Measurements from ENCODE around the gene SCUBE3. TPM values are rescaled to one million over a fixed set of nuclear protein-coding genes. Genes with fewer than 3 reads are reported as not detected.

Gene SCUBE3
- total RNA-seq, 1 donor from 2014 or later: 0.26 TPM

DNA sequence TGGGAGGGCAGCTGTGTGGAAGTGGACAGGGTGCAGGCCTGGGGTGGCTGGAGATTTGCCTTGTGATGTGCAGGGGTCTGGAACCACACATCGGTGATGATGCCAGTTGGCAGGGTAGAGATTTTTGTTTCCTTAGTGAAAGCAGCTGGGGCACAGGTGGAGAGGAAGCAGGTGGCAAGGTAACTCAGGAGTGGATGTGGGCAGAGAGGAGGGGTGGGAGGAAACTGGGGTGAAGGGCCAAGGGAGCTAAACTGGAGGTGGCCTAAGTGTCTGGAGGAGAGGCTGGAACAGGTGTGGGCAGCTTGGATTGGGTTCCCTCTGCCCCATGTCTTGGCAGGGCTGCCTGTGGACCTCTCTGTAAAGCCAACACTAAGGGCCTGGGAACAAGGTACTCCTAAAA lies 4.7 kb upstream of the SCUBE3 start:
- no peak for DNase-seq (ENCODE audit: low read depth in 2 of 2)

DNA sequence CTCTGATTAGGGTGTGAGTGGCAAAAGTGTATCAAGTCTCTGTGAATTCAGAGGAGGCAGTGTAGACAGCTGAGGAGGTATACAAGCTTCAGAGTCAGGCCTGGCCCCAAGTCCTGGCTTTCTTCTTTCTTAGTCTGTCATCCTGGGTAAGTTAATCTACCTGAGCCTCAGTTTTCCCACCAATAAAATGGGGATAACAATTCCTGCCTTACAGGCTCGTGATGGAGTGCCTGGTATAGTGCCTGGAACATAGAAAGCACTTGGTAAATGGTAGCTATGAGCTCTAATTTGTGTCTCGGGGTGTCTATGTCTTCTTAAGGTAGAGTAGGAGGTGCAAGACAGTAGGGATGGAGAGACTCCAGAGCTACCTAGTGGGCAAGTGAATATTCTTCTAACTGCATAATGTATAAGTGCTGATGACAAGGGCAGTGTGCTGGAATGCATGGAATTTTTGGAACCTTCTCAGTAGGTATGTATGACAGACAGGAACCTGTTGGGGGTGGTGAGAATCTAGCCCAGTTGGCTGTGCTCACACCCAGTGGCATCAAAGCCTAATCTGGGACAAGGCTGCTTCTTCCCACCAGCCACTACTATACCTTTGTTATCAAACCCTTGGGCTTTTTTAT lies 4.0 kb upstream of the SCUBE3 start:
- DNase-seq (ENCODE audit: low read depth in 2 of 2): no peak

DNA sequence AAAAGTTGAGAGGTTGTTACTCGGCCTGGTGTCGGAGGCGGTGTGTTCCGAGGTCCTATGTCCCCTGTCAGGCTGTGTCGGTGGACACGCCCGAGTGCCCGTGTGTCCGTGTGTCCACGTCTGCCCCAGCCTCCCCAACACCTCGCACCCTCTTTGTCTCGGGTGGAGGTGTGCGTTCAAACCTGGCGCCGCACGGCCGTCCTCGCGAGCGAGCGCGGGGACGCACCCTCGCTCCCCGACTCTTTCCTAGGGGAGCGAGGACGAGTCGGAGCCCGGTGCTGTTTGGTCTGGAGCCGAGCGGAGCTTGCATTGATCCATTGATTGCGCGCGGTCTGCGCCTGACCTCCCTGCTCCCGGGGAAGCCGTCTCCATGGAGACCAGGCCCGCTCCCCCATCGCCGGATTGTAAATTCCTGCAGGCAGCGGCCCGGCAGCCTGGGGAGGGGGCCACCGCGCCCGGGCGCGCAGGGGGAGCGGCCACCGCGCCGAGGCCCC lies 411 bp upstream of the SCUBE3 start:
- no peak for DNase-seq (ENCODE audit: low read depth in 2 of 2)

GRCh38 chr6:35214869-35215664 lies 1.3 kb downstream of the SCUBE3 start:
- DNase-seq (ENCODE audit: low read depth in 2 of 2): no peak

DNA sequence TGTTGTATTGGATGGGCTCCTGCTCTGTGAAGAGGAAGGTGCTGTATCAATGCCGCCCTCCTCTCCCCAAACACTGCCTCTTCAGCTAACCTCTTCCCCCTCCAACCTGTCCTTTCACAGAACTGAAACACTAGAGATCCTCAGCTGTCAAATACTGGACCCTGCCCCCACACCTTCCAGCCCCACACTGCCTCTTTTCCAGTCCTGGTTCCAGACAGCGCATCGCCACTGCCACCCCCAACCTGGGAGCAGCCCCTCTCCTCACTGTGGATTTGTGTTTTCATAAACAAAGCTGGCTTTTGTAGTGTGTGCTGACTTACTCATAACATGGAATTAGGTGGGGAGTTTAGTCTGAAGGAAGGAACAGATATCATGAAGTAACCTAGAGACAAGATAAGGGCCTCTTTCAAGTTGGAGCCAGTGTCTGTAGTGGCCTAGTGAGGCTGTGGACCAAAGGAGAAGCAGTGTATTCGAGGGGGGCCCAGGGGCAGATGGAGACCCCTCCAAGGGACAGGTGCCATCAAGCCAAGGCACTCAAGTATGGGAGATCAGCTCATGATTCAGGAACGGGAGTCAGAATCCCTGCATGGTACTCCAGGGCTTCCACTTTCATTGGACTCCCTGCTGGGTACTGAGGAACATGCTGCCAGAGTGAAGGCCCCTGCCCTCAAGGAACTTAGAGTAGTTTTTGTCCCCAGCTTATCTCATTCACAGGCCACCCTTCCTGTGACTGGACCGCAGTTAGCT lies 2.1 kb downstream of the SCUBE3 start:
- DNase-seq (ENCODE audit: low read depth in 2 of 2): no peak

- no peak for DNase-seq (ENCODE audit: low read depth in 2 of 2)
Observed at GRCh38 chr6:35216412-35216732, 2.6 kb downstream of the SCUBE3 start.

DNA sequence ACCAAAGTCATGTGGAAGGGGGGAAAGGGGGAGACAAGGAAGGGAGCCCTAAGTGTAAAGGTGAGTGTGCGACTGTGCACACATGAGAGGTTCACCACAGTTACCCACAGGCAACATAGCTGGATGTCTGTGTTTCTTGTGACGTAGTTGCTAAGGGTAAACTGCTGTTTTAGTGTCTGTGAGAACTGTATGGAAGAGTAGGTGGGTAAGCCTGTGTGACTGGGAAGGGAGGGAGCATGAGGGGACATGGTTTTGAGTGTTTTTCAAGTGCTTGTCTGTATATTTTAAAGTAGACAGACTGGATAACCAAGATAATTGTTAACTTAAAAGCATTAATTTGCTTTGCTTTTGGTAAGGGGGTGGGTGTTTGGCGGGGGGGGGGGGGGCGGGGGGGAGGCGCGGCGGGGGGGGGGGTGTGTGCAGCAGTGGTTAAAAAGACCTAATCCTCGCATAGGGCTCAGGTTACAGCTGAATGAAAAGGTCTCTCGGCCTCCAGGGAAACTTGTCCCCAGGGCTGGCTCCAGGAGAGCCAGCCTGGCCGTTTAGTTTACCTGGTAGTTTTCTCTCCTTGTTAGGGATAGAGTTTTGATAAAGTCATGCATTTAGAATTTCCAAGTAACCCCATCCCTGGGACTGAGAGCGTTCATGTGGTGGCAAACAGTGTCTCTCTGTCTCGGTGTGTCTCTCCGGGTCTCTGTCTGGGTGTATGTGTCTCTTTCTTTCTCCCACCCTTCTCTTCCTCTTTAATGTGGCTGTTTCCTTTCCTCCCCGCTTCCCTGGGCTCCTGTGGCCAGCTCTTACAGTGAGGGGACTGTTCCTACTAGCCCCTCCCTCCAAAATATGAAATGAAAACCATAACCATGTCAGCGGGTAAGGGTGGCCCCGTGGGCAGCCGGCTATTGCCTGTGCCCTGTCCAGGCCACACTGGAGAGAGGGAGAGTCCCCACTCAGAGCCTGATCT lies 3.4 kb downstream of the SCUBE3 start:
- DNase-seq (ENCODE audit: low read depth in 2 of 2): no peak

DNA sequence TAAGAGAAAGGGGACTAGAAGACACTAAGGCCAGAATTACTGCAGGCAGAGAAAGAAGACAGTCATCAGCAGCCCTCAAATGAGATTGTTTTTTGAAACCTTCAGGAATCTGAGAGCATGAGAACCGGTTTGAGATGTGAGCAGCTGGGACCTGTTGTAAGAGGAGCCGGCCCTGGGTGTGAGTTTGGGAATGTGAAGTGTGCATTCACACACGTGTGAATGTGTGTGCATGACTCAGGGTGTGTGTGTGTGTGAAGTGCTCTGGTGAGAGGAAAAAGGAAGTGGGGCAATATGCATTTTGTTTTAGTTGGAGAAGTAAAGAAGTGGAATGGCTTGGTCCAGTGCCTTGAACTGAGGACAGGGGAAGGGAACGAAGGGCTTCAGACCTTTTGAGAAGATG lies 4.3 kb downstream of the SCUBE3 start:
- DNase-seq (ENCODE audit: low read depth in 2 of 2): peak in 1 of 2 donors; percentile 31

DNA sequence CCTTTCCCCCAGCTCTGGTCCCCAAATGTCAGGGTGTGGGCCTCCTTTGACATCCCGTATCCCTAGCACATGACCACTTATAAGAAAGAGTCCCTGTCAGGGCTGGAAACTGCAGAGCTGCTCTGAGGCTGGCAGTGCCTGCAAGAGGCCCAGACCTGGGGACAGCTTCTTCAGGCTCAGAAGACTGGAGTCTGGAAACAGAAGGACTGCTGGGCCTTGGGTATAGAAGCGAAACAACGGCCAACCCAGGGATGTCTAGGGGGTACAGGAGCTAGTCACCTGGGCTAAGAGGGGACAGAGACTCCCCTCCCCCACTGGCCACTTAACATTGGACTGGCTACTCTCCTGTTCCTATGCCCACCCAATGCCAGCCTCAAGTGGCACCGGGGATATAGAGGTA lies 4.7 kb downstream of the SCUBE3 start:
- no peak for DNase-seq (ENCODE audit: low read depth in 2 of 2)

- DNase-seq (ENCODE audit: low read depth in 2 of 2): no peak
Observed at GRCh38 chr6:35219683-35220326, 6.0 kb downstream of the SCUBE3 start.

DNA sequence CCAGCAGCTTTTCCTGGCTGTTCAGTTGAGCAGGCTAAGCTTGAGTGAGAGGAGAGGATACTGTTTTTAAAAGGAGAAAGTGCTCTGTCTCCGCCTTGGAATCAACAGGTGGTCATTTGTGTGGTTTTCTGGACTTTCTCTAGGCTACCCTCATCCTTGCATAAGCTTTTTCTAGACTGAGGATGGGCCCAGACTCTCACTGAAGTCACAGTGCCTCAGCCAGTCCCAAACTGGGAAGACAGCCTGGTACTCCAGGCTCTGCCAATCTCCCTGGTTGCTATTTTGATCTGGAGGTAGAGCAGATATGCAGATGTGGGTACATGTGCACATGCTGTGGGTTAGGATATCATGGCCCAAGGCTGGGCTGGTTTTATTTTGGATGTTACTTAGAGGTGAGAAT lies 7.0 kb downstream of the SCUBE3 start:
- no peak for DNase-seq (ENCODE audit: low read depth in 2 of 2)

GRCh38 chr6:35223396-35223795 lies 9.6 kb downstream of the SCUBE3 start:
- DNase-seq (ENCODE audit: low read depth in 2 of 2): no peak

DNA sequence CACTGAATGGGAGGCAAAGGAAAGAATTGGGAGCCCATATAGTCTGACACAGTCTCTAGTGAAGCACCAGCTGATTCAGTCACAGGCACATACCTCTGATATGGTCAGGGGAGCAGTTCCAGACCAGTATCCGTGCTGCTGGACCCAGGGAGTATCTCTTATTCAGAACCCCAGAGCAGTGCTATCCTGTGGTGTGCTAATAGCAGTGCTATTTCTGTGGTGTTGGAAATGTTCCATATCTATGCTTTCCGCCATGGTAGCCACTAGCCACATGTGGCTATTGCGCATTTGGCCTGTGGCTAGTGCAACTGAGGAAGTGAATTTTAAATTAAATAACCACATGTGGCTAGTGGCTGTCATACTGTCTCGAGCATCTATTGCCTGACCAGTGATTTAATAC lies 11.0 kb downstream of the SCUBE3 start:
- DNase-seq (ENCODE audit: low read depth in 2 of 2): no peak

DNA sequence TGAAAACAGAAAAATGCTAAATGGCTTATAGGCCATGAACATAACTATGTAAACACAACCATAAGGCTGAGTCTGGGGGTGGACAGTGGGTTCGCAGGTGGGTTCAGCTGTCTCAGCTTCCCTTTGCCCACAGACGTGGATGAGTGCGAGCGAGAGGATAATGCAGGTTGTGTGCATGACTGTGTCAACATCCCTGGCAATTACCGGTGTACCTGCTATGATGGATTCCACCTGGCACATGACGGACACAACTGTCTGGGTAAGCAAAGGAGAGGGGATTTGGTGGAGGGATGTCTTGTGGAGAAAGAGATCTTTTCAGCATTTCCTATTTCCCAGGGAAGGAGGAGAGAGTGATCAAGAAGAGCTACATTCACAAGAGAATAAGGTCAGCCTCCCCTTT lies 14.7 kb downstream of the SCUBE3 start:
- no peak for DNase-seq (ENCODE audit: low read depth in 2 of 2)

GRCh38 chr6:35229304-35229703 lies 15.5 kb downstream of the SCUBE3 start:
- DNase-seq (ENCODE audit: low read depth in 2 of 2): no peak

DNA sequence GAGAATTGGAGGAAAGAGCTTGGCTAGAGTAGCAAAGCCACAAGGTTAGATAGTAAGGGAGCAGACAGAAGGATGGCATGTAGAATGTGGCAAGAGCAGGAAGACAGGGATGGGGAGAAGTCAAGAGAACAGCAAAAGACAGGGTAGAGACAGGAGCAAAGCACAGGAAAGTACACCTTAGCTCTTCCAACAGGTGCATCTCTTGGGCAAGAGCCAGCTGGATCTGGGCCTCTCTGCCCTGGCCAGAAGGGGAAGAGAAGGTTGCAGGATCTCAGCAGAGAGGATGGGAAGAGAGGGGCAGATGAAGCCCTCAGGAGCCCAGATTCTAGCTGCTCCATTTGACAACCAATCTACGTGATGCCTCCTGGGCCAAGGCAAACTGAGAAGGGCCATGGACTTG lies 16.7 kb downstream of the SCUBE3 start:
- no peak for DNase-seq (ENCODE audit: low read depth in 2 of 2)

DNA sequence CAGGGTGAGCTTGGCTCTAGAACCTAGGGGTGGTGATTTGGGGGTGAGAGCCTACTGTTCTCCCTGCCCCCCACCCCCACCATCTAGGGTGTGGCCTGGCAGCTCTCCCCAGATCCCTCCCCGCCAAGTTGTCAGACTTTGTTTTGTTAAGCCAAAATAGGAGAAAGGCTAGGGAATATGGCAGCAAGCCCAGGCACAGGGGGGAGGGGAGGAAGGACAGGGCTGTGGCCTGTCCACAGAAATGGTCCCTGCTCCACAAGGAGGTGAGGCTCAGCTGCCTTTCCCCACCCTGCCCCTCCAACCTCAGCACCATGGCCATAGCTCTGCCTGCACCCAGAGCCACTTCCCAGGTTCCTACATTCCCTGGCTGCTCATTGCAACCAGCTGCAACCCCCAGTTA lies 17.2 kb downstream of the SCUBE3 start:
- DNase-seq (ENCODE audit: low read depth in 2 of 2): no peak

GRCh38 chr6:35231563-35231962 lies 17.8 kb downstream of the SCUBE3 start:
- DNase-seq (ENCODE audit: low read depth in 2 of 2): no peak

- DNase-seq (ENCODE audit: low read depth in 2 of 2): no peak
Observed at GRCh38 chr6:35234901-35235300, 21.1 kb downstream of the SCUBE3 start.

- no peak for DNase-seq (ENCODE audit: low read depth in 2 of 2)
Observed at GRCh38 chr6:35236223-35236622, 22.5 kb downstream of the SCUBE3 start.

- DNase-seq (ENCODE audit: low read depth in 2 of 2): no peak
Observed at GRCh38 chr6:35237476-35237875, 23.7 kb downstream of the SCUBE3 start.

All from dermis microvascular lymphatic vessel endothelial cell (primary cell).